ENCODE data around the gene IL27RA.

IL27RA gene

DNA sequence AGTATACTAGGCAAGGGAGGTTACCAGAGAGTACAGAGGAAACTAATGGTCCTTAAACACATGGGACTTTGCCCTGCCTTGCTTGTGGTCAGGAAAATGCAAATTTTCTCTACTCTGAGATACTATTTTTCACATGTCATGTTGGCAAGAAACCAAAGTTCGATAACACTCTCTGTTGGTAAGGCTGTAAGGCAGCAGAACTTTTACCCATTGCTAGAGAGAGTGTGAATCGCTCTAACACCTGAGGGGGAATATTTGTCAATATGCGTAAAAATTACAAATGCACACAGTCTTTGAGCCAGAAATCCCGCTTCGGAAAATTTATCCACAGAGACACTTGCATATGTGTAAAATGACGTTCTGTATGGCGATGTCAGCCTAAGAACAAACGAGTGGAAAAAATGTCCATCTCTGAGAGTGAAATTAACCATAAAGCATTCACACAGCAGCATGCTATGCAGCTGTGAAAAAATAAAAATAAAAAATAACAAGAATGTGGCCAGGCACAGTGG is 16.0 kb upstream of the IL27RA start:
- TF ChIP-seq SIN3A (IDR thresholded peaks at IDR 0.05; ENCODE audit: borderline replicate concordance, insufficient read depth, low read length) (no peak), POLR2AphosphoS5 (IDR thresholded peaks at IDR 0.05; ENCODE audit: low read depth, low read length) (no peak), FOXP2 (optimal IDR thresholded peaks at IDR 0.05; ENCODE audit: borderline replicate concordance, extremely low read depth, extremely low read length, insufficient read depth) (no peak), TAF1 (IDR thresholded peaks at IDR 0.05; ENCODE audit: borderline replicate concordance, insufficient read depth, low read length) (no peak), REST (IDR thresholded peaks at IDR 0.05; ENCODE audit: insufficient read depth in 1 of 2, low read depth in 2 of 2, low read length in 2 of 2) (no peak)

- TF ChIP-seq REST (IDR thresholded peaks at IDR 0.05; ENCODE audit: insufficient read depth in 1 of 2, low read depth in 2 of 2, low read length in 2 of 2) (no peak), TAF1 (IDR thresholded peaks at IDR 0.05; ENCODE audit: borderline replicate concordance, insufficient read depth, low read length) (no peak), FOXP2 (optimal IDR thresholded peaks at IDR 0.05; ENCODE audit: borderline replicate concordance, extremely low read depth, extremely low read length, insufficient read depth) (no peak), SIN3A (IDR thresholded peaks at IDR 0.05; ENCODE audit: borderline replicate concordance, insufficient read depth, low read length) (no peak), POLR2AphosphoS5 (IDR thresholded peaks at IDR 0.05; ENCODE audit: low read depth, low read length) (no peak)
These were observed 12.5 kb upstream of the IL27RA start for GRCh38 chr19:14019100-14019499.

GRCh38 chr19:14021474-14021873 is 10.1 kb upstream of the IL27RA start:
- no peak for TF ChIP-seq FOXP2 (optimal IDR thresholded peaks at IDR 0.05; ENCODE audit: borderline replicate concordance, extremely low read depth, extremely low read length, insufficient read depth)
- TF ChIP-seq SIN3A (IDR thresholded peaks at IDR 0.05; ENCODE audit: borderline replicate concordance, insufficient read depth, low read length): no peak
- TF ChIP-seq POLR2AphosphoS5 (IDR thresholded peaks at IDR 0.05; ENCODE audit: low read depth, low read length): no peak
- TF ChIP-seq REST (IDR thresholded peaks at IDR 0.05; ENCODE audit: insufficient read depth in 1 of 2, low read depth in 2 of 2, low read length in 2 of 2): no peak
- TF ChIP-seq TAF1 (IDR thresholded peaks at IDR 0.05; ENCODE audit: borderline replicate concordance, insufficient read depth, low read length): no peak

DNA sequence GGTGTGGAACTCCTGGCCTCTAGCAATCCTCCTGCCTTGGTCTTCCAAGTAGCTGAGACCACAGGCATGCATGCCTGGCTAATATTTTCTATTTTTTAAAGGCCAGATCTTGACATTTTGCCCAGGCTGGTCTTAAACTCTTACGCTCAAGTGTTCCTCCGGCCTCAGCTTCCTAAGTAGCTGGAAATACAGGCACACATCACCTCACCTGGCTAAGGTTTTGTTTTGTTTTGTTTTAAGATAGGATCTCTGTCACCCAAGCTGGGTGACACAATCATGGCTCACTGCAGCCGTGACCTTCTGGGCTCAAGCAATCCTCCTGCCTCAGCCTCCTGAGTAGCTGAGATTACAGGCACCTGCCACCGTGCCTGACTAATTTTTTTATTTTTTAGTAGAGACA is 9.1 kb upstream of the IL27RA start:
- TF ChIP-seq FOXP2 (optimal IDR thresholded peaks at IDR 0.05; ENCODE audit: borderline replicate concordance, extremely low read depth, extremely low read length, insufficient read depth): no peak
- no peak for TF ChIP-seq SIN3A (IDR thresholded peaks at IDR 0.05; ENCODE audit: borderline replicate concordance, insufficient read depth, low read length)

DNA sequence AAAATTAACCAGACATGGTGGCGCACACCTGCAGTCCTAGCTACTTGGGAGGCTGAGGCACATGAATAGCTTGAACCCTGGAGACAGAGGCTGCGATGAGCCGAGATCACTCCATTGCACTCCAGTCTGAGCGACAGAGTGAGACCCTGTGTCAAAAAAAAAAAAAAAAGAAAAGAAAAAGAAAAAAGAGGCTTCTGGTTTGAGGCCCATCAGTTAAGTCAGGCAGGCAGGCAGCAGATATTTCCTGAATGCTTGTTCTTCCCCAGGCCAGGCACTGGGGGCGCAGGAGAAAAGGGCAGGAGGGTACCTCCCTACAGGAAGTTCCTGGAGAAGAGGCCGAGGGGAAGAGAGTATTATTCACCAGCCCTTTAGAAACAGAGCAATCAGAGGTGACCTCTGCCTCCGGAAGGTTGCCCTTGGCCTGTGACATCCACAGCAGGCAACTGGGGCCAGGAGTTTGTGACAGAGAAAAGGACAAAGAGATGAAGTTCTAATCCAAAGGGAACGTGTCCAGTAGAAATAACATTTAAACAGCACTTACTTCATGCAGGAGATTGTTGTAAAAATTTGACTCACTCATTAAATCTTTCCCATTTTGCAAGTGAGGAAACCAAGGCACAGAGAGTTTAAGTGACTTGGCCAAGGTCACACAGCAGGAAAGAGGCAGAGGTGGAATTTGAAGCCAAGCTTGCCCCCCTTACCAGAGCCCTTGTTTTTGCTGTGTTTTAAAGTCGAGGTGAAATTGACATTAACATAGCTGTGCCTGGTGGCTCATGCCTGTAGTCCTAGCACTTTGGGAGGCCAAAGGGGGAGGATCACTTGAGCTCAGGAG is 7.9 kb upstream of the IL27RA start:
- TF ChIP-seq FOXP2 (optimal IDR thresholded peaks at IDR 0.05; ENCODE audit: borderline replicate concordance, extremely low read depth, extremely low read length, insufficient read depth) (no peak), SIN3A (IDR thresholded peaks at IDR 0.05; ENCODE audit: borderline replicate concordance, insufficient read depth, low read length) (no peak), TAF1 (IDR thresholded peaks at IDR 0.05; ENCODE audit: borderline replicate concordance, insufficient read depth, low read length) (no peak), REST (IDR thresholded peaks at IDR 0.05; ENCODE audit: insufficient read depth in 1 of 2, low read depth in 2 of 2, low read length in 2 of 2) (no peak; a peak in 1 of 4 replicates), POLR2AphosphoS5 (IDR thresholded peaks at IDR 0.05; ENCODE audit: low read depth, low read length) (no peak; the same call in 1 of the 2 replicates)

Measured in PFSK-1 (cell line).